ENCODE results near the gene TMEM237.

GRCh38 chr2:201649442-201649841 lies 6.1 kb upstream of the TMEM237 start:
- TF ChIP-seq, protein P1, sequence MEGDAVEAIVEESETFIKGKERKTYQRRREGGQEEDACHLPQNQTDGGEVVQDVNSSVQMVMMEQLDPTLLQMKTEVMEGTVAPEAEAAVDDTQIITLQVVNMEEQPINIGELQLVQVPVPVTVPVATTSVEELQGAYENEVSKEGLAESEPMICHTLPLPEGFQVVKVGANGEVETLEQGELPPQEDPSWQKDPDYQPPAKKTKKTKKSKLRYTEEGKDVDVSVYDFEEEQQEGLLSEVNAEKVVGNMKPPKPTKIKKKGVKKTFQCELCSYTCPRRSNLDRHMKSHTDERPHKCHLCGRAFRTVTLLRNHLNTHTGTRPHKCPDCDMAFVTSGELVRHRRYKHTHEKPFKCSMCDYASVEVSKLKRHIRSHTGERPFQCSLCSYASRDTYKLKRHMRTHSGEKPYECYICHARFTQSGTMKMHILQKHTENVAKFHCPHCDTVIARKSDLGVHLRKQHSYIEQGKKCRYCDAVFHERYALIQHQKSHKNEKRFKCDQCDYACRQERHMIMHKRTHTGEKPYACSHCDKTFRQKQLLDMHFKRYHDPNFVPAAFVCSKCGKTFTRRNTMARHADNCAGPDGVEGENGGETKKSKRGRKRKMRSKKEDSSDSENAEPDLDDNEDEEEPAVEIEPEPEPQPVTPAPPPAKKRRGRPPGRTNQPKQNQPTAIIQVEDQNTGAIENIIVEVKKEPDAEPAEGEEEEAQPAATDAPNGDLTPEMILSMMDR (IDR thresholded peaks at IDR 0.05) = no peak
- TF ChIP-seq POLR2A (IDR thresholded peaks at IDR 0.05) = no peak

All from sigmoid colon (tissue), 3 donors.